HepG2 (cell line): ENCODE measurements around the gene SERTAD2. TPM values are rescaled to one million over a fixed set of nuclear protein-coding genes. Genes with fewer than 3 reads are reported as not detected.

Experiments used
- HNF4G ChIP-seq, 2 experiments: sonication (generic) in 1 of 2; formaldehyde crosslinking in 1 of 2; IDR thresholded peaks; 2 replicates each; pipeline versions ENCODE4 v1.4.0 to v1.6.1; 2011 to 2020; ENCODE audit warnings: borderline replicate concordance in 2 of 2, low read depth in 2 of 2, mild to moderate bottlenecking in 2 of 2, low read length in 1 of 2, missing genetic modification reagents in 1 of 2, moderate library complexity in 1 of 2
- HNRNPH1 ChIP-seq: fragments of 200-400 bp; formaldehyde crosslinking; optimal IDR thresholded peaks from 2 replicates; pipeline ENCODE3; 2017; ENCODE audit warnings: mild to moderate bottlenecking, low read depth, low read length
- HOXA9 ChIP-seq: sonication (generic); formaldehyde crosslinking; IDR thresholded peaks from 2 replicates; pipeline ENCODE4 v1.8.1; 2022; ENCODE audit warnings: missing genetic modification reagents, mild to moderate bottlenecking, moderate library complexity, borderline replicate concordance
- LBX2 ChIP-seq: sonication (generic); formaldehyde crosslinking; IDR thresholded peaks from 2 replicates; pipeline ENCODE4 v1.5.0; 2020; ENCODE audit warnings: missing genetic modification reagents, mild to moderate bottlenecking, borderline replicate concordance
- LCORL ChIP-seq, 2 experiments: fragments of 450-650 bp in 1 of 2; sonication (generic) in 1 of 2; formaldehyde crosslinking in 1 of 2; IDR thresholded peaks; 2 replicates each; pipeline versions ENCODE4 v1.5.0 to v1.6.1; 2017 to 2020; ENCODE audit warnings: antibody characterized with exemption in 1 of 2, missing genetic modification reagents in 1 of 2
- MED13 ChIP-seq: sonication (generic); formaldehyde crosslinking; IDR thresholded peaks from 2 replicates; pipeline ENCODE4 v1.5.0; 2020; ENCODE audit warnings: missing genetic modification reagents
- MIER3 ChIP-seq: IDR thresholded peaks from 2 replicates; pipeline ENCODE4 v1.6.1; 2016; ENCODE audit warnings: missing compliant biosample characterization, borderline replicate concordance
- SMC3 ChIP-seq: IDR thresholded peaks from 2 replicates; pipeline ENCODE4 v1.6.1; 2011; ENCODE audit warnings: low read length, improper control_type of control experiment
- ZFYVE20 ChIP-seq: sonication (generic); formaldehyde crosslinking; IDR thresholded peaks from 2 replicates; pipeline ENCODE4 v1.8.0; 2023; ENCODE audit warnings: low read depth, mild to moderate bottlenecking, moderate library complexity, missing genetic modification reagents, borderline replicate concordance
- polyA plus RNA-seq, 8 experiments: library from polyadenylated mRNA; depleted of rRNA in 3 of 8; stranded (reverse) in 7 of 8; unstranded in 1 of 8; fragments of >200 nt; fragmentation: Illumina TruSeq in 4 of 8; extraction: Trizol in 4 of 8; gene quantifications; 2 replicates each; pipeline versions ENCODE4 v1.2.1 to v1.2.3, GENCODE V29; 2011 to 2016; ENCODE audit warnings: low read depth in 4 of 8, missing spikeins in 1 of 8, mixed read lengths in 1 of 8; ENCODE audit not compliant: insufficient read depth in 1 of 8
- total RNA-seq, 5 experiments: library from RNA; depleted of rRNA; stranded (reverse); fragments of >200 nt; fragmentation: Illumina TruSeq; extraction: Trizol; gene quantifications; 2 replicates each; pipeline ENCODE4 v1.2.3, GENCODE V29; 2016; ENCODE audit warnings: low read depth in 1 of 5
- TF ChIP-seq, protein P1 (sequence below): sonication (generic); formaldehyde crosslinking; IDR thresholded peaks from 2 replicates; pipeline ENCODE4 v1.5.0; 2020; ENCODE audit warnings: mild to moderate bottlenecking, missing genetic modification reagents
- TF ChIP-seq, protein P2 (sequence below): sonication (generic); formaldehyde crosslinking; IDR thresholded peaks from 2 replicates; pipeline ENCODE4 v1.8.0; 2022; ENCODE audit warnings: missing genetic modification reagents, mild to moderate bottlenecking, inconsistent platforms, borderline replicate concordance
- TF ChIP-seq, protein P3 (sequence below): sonication (generic); formaldehyde crosslinking; IDR thresholded peaks from 2 replicates; pipeline ENCODE4 v1.5.1; 2020; ENCODE audit warnings: mild to moderate bottlenecking, missing genetic modification reagents, moderate library complexity
- TF ChIP-seq, protein P4 (sequence below): IDR thresholded peaks from 2 replicates; pipeline ENCODE4 v1.6.1; 2016; ENCODE audit warnings: low read depth, control low read depth
- TF ChIP-seq, protein P5 (sequence below): IDR thresholded peaks from 2 replicates; pipeline ENCODE4 v1.6.1; 2012; ENCODE audit warnings: low read length, improper control_type of control experiment

The SERTAD2 gene
- total and polyA plus RNA-seq, 2 of the 13 experiments (the other 11 are each of a cell fraction or from before 2014, with no cell fraction given) = 6.7 to 22.6 TPM

DNA sequence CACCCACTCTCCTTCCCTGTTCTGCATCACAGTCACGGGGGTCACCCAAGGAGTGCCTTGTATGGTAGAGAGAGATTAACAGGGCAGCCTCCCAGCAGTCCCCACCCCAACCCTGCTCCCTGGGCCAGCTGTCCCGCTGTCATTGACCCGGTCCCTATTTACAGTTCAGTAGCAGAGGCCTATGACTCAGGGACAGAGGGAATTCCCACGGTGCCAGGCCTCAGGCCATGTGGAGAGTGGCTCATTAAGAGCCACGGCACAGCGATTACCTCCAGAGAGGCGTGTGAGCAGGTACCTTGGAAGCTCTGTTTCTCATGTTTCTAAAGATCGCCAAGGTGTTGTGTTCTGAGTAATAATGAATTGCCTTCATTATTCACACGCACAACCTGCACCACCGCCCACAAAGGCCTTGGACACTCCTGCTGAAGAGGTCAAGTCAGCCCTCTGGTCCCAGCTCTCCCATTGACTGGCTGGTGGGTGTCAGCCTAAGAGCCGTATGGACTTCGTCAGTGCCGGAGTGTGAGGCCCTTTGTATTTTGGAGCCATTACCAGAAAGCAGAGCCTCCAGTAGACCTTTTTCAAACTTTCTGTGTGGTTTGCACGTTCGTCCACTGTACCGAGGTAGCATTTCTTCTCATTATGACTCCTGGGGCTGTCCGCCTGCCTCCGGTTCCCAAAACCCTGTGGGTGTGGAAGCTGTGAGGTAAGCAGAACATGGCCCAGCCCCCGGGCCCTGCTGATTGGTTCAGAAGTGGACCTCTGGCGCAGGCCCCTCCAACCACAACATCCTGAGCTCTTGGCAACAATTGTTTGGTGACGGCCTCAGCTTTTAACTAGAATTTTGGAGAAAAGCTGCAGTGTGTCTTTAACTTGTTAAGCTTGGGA is 47.0 kb downstream of the SERTAD2 start (continued):
- TF ChIP-seq, protein P1, sequence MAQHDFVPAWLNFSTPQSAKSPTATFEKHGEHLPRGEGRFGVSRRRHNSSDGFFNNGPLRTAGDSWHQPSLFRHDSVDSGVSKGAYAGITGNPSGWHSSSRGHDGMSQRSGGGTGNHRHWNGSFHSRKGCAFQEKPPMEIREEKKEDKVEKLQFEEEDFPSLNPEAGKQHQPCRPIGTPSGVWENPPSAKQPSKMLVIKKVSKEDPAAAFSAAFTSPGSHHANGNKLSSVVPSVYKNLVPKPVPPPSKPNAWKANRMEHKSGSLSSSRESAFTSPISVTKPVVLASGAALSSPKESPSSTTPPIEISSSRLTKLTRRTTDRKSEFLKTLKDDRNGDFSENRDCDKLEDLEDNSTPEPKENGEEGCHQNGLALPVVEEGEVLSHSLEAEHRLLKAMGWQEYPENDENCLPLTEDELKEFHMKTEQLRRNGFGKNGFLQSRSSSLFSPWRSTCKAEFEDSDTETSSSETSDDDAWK (CRISPR knock-in tag) = no peak
- TF ChIP-seq LBX2 (CRISPR knock-in tag) (0 out of 2 replicates have a peak, but pooled peaks have one; percentile 19), MIER3 (CRISPR knock-in tag) (no peak; the same call in 1 of the 2 replicates), ZFYVE20 (CRISPR knock-in tag) (no peak), HOXA9 (CRISPR knock-in tag) (0 out of 2 replicates have a peak, but pooled peaks have one; percentile 61), SMC3 (no peak), MED13 (CRISPR knock-in tag) (no peak), HNRNPH1 (no peak), HNF4G (IDR thresholded peaks at IDR 0.05; ENCODE audit: borderline replicate concordance, low read depth, low read length) (no peak), HNF4G (CRISPR knock-in tag; IDR thresholded peaks at IDR 0.05; ENCODE audit: borderline replicate concordance, low read depth) (no peak), LCORL (IDR thresholded peaks at IDR 0.05) (no peak), LCORL (CRISPR knock-in tag; IDR thresholded peaks at IDR 0.05) (peak; percentile 87)
- TF ChIP-seq, protein P2, sequence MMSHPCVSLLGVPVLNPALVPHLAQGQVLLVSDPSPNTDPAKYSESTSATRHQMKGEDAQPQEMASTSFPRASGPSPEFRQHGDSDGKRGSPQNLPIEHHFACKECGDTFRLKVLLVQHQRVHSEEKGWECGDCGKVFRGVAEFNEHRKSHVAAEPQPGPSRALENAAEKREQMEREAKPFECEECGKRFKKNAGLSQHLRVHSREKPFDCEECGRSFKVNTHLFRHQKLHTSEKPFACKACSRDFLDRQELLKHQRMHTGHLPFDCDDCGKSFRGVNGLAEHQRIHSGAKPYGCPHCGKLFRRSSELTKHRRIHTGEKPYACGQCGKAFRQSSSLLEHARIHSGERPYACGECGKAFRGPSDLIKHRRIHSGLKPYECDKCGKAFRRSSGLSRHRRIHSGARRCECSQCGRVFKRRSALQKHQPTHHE (CRISPR knock-in tag) = no peak
- TF ChIP-seq, protein P3, sequence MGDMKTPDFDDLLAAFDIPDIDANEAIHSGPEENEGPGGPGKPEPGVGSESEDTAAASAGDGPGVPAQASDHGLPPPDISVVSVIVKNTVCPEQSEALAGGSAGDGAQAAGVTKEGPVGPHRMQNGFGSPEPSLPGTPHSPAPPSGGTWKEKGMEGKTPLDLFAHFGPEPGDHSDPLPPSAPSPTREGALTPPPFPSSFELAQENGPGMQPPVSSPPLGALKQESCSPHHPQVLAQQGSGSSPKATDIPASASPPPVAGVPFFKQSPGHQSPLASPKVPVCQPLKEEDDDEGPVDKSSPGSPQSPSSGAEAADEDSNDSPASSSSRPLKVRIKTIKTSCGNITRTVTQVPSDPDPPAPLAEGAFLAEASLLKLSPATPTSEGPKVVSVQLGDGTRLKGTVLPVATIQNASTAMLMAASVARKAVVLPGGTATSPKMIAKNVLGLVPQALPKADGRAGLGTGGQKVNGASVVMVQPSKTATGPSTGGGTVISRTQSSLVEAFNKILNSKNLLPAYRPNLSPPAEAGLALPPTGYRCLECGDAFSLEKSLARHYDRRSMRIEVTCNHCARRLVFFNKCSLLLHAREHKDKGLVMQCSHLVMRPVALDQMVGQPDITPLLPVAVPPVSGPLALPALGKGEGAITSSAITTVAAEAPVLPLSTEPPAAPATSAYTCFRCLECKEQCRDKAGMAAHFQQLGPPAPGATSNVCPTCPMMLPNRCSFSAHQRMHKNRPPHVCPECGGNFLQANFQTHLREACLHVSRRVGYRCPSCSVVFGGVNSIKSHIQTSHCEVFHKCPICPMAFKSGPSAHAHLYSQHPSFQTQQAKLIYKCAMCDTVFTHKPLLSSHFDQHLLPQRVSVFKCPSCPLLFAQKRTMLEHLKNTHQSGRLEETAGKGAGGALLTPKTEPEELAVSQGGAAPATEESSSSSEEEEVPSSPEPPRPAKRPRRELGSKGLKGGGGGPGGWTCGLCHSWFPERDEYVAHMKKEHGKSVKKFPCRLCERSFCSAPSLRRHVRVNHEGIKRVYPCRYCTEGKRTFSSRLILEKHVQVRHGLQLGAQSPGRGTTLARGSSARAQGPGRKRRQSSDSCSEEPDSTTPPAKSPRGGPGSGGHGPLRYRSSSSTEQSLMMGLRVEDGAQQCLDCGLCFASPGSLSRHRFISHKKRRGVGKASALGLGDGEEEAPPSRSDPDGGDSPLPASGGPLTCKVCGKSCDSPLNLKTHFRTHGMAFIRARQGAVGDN = peak; percentile 86
- TF ChIP-seq, protein P4, sequence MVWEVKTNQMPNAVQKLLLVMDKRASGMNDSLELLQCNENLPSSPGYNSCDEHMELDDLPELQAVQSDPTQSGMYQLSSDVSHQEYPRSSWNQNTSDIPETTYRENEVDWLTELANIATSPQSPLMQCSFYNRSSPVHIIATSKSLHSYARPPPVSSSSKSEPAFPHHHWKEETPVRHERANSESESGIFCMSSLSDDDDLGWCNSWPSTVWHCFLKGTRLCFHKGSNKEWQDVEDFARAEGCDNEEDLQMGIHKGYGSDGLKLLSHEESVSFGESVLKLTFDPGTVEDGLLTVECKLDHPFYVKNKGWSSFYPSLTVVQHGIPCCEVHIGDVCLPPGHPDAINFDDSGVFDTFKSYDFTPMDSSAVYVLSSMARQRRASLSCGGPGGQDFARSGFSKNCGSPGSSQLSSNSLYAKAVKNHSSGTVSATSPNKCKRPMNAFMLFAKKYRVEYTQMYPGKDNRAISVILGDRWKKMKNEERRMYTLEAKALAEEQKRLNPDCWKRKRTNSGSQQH (CRISPR knock-in tag) = no peak; the same call in 1 of the 2 replicates
- TF ChIP-seq, protein P5, sequence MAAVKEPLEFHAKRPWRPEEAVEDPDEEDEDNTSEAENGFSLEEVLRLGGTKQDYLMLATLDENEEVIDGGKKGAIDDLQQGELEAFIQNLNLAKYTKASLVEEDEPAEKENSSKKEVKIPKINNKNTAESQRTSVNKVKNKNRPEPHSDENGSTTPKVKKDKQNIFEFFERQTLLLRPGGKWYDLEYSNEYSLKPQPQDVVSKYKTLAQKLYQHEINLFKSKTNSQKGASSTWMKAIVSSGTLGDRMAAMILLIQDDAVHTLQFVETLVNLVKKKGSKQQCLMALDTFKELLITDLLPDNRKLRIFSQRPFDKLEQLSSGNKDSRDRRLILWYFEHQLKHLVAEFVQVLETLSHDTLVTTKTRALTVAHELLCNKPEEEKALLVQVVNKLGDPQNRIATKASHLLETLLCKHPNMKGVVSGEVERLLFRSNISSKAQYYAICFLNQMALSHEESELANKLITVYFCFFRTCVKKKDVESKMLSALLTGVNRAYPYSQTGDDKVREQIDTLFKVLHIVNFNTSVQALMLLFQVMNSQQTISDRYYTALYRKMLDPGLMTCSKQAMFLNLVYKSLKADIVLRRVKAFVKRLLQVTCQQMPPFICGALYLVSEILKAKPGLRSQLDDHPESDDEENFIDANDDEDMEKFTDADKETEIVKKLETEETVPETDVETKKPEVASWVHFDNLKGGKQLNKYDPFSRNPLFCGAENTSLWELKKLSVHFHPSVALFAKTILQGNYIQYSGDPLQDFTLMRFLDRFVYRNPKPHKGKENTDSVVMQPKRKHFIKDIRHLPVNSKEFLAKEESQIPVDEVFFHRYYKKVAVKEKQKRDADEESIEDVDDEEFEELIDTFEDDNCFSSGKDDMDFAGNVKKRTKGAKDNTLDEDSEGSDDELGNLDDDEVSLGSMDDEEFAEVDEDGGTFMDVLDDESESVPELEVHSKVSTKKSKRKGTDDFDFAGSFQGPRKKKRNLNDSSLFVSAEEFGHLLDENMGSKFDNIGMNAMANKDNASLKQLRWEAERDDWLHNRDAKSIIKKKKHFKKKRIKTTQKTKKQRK = no peak
